GM21423 (cell line): ENCODE data around the gene GRM3.

Experiments
- ATAC-seq: cut with Tn5 transposase; IDR thresholded peaks from one replicate; pipeline ENCODE4 v1.9.1; 2021; ENCODE audit warnings: mild to moderate bottlenecking, moderate library complexity; ENCODE audit not compliant: unreplicated experiment

The GRM3 gene

DNA sequence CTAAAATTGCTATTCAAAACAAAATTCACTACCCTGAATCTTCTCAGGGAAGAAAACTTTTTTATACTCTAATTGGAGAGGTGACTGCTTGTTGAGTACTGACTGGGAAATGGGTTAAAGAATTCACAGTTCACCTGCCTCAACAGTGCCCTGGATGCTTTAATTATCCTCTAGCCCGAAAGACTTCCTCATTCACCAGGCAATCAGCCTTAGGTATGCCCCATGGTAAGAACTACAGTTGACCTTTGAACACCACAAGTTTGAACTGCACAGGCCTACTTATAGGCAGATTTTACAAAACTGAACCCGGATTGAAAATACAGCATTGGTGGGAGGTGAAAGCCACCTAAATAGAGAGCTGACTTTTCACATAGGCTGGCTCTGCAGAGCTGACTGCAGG, 240.4 kb downstream of the GRM3 start:
- no peak for ATAC-seq

DNA sequence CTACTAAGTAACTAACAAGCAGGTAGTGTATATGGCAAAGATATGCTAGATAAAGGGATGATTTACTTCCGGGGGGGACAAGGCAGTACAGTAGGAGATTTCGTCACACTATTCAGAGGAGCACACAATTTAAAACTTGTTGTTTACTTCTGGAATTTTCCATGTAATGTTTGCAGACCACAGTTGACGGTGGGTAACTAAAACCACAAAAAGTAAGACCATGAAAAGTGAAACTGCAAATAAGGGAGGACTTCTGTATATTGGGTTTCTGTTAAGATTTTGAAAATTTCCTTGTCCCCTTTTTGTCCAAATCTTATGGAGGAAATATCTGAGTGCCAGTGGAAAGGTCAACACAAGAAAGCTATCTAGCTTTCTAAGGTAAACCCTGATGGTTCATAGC, 245.8 kb downstream of the GRM3 start:
- ATAC-seq: no peak

- ATAC-seq: no peak
These were observed 254.5 kb downstream of the GRM3 start for GRCh38 chr7:86898171-86898570.

GRCh38 chr7:86900886-86901285, 257.2 kb downstream of the GRM3 start:
- ATAC-seq: no peak

GRCh38 chr7:86904949-86905834, 261.5 kb downstream of the GRM3 start:
- ATAC-seq: no peak

GRCh38 chr7:86908948-86909347, 265.2 kb downstream of the GRM3 start:
- ATAC-seq: no peak

DNA sequence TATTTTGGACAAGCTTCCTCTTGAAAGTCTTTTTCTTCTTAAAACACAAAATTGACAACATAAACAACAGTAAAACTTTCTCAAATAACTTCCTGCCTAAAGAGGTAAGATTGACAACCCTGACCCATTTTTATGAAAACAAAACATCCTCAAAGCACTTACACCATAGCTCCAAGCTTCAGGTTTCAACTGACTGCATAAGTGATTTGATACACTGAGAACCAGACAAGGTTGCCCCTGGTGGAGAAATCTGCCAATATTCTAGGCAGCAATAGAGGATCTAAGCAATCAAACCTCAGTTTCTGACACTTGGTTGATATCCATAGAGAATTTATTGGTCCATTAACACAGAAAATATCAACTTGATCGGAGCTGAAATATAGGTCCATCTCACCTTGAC, 267.9 kb downstream of the GRM3 start:
- no peak for ATAC-seq

DNA sequence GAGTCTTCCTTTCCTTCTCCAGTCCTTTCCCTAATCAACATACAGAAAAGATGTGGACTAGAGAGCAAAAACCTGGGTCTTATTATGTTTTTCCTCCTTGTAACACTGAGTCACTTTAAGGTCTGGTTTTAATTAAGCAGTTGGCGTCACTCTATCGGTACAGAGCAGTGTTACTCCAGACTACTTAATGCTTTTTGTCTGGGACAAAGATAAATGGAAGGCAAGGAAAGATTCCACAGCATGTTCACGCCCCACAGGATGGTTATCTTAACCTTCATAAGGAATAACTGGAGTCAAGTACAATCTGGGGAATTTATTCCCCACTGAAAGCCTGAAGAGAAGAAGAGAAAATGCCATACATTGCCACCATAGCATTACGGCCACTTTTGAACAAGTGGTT, 270.0 kb downstream of the GRM3 start:
- ATAC-seq: no peak
